K562 (cell line): ENCODE data around the gene OR52K1.

ENCODE experiments used
- TEAD2 ChIP-seq: fragments of 450-650 bp; IDR thresholded peaks from 2 replicates; pipeline ENCODE4 v1.6.1; 2016; ENCODE audit warnings: missing genetic modification characterization, control low read depth, missing compliant biosample characterization
- TF ChIP-seq, protein P1 (sequence below), 2 experiments: fragments of 450-650 bp; IDR thresholded peaks; 2 replicates each; pipeline ENCODE4 v1.6.1; 2018; ENCODE audit warnings: mild to moderate bottlenecking in 2 of 2, low read depth in 1 of 2; ENCODE audit not compliant: partially characterized antibody in 2 of 2
- TF ChIP-seq, protein P2 (sequence below): sonication (generic); formaldehyde crosslinking; IDR thresholded peaks from 2 replicates; pipeline ENCODE4 v1.8.0; 2023; ENCODE audit warnings: mild to moderate bottlenecking, missing genetic modification reagents

DNA sequence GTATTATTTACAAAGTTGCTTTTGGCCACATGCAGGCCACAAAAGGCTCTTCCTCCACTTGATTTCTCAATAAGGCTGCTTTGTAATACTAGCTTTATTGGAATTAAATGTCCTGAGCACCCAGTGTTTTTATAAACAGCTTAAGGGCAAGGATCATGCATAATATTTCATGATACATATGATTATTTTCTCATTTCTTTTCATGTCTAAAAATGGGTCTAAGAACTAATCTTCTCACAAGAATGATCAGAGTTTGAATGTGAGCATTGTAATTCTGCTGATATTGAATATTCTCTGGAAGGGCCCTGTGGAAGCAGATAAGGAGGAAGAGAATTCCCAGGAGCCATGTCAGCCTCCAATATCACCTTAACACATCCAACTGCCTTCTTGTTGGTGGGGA, 33.5 kb upstream of the OR52K1 start, which contains the start of gene OR52K2:
- TF ChIP-seq, protein P1, sequence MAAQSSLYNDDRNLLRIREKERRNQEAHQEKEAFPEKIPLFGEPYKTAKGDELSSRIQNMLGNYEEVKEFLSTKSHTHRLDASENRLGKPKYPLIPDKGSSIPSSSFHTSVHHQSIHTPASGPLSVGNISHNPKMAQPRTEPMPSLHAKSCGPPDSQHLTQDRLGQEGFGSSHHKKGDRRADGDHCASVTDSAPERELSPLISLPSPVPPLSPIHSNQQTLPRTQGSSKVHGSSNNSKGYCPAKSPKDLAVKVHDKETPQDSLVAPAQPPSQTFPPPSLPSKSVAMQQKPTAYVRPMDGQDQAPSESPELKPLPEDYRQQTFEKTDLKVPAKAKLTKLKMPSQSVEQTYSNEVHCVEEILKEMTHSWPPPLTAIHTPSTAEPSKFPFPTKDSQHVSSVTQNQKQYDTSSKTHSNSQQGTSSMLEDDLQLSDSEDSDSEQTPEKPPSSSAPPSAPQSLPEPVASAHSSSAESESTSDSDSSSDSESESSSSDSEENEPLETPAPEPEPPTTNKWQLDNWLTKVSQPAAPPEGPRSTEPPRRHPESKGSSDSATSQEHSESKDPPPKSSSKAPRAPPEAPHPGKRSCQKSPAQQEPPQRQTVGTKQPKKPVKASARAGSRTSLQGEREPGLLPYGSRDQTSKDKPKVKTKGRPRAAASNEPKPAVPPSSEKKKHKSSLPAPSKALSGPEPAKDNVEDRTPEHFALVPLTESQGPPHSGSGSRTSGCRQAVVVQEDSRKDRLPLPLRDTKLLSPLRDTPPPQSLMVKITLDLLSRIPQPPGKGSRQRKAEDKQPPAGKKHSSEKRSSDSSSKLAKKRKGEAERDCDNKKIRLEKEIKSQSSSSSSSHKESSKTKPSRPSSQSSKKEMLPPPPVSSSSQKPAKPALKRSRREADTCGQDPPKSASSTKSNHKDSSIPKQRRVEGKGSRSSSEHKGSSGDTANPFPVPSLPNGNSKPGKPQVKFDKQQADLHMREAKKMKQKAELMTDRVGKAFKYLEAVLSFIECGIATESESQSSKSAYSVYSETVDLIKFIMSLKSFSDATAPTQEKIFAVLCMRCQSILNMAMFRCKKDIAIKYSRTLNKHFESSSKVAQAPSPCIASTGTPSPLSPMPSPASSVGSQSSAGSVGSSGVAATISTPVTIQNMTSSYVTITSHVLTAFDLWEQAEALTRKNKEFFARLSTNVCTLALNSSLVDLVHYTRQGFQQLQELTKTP (IDR thresholded peaks at IDR 0.05; ENCODE audit: low read depth in 1 of 2, partially characterized antibody in 2 of 2) = no peak
- no peak for TF ChIP-seq TEAD2 (tag)
- TF ChIP-seq, protein P2, sequence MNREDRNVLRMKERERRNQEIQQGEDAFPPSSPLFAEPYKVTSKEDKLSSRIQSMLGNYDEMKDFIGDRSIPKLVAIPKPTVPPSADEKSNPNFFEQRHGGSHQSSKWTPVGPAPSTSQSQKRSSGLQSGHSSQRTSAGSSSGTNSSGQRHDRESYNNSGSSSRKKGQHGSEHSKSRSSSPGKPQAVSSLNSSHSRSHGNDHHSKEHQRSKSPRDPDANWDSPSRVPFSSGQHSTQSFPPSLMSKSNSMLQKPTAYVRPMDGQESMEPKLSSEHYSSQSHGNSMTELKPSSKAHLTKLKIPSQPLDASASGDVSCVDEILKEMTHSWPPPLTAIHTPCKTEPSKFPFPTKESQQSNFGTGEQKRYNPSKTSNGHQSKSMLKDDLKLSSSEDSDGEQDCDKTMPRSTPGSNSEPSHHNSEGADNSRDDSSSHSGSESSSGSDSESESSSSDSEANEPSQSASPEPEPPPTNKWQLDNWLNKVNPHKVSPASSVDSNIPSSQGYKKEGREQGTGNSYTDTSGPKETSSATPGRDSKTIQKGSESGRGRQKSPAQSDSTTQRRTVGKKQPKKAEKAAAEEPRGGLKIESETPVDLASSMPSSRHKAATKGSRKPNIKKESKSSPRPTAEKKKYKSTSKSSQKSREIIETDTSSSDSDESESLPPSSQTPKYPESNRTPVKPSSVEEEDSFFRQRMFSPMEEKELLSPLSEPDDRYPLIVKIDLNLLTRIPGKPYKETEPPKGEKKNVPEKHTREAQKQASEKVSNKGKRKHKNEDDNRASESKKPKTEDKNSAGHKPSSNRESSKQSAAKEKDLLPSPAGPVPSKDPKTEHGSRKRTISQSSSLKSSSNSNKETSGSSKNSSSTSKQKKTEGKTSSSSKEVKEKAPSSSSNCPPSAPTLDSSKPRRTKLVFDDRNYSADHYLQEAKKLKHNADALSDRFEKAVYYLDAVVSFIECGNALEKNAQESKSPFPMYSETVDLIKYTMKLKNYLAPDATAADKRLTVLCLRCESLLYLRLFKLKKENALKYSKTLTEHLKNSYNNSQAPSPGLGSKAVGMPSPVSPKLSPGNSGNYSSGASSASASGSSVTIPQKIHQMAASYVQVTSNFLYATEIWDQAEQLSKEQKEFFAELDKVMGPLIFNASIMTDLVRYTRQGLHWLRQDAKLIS (CRISPR knock-in tag) = no peak
